ENCODE data around the gene DENR.
"Not testable (repeated sequence)": the region's sequence is repeated elsewhere in the genome, so short reads cannot be mapped to it uniquely, and the experiment has no call there.

GRCh38 chr12:122713491-122714188, 39.0 kb upstream of the DENR start:
- TF ChIP-seq POLR2A, CTCF (IDR thresholded peaks at IDR 0.05): not testable (repeated sequence)
